LoVo (cell line): Measurements from ENCODE around the gene DLK2.
A peak's percentile ranks its signal among the peaks of the same experiment; 100 is the strongest.
"Not testable (repeated sequence)": the region's sequence is repeated elsewhere in the genome, so short reads cannot be mapped to it uniquely, and the experiment has no call there.

ENCODE experiments used
- DNase-seq: peaks from one replicate; pipeline ENCODE4 v3.0.0-alpha.2; 2016; ENCODE audit warnings: low spot score

Gene DLK2

DNA sequence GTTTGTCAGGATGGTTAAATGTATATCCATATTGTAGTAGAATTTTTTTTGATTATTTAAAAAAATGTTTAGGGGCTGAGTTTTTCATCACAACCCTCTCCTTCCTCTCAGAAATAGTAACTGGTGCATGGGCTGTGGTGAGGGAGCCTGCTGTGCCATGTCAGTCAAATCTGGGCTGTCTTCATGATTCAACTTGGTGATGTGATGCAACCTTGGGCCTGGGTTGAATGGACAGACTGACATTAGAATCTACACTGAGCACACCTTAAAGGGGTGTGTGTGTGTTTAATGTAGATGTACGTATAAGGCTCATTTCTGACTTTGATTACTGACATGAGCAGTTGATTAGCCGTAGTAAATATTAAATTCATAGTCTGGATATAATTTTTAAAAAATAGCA, 25.7 kb upstream of the DLK2 start:
- peak; percentile 14 for DNase-seq

DNA sequence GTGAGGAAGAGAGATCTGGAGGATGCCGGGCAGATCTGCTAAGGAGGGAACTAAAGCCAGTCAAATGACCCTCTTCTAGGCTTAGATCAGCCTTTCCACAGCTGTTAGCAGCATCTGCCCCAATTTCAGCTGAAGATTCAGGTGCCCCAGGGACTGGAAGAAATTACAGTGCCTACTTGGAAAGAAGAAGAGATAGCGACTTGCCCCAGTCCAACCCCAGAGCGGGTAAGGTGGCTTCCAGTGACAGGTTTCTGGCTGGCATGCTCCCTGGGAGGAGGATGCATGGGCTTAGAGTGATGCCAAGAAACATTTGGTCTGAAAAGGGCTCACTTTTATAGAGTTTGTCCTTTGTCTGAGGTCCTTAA, 22.6 kb upstream of the DLK2 start:
- no peak for DNase-seq

DNA sequence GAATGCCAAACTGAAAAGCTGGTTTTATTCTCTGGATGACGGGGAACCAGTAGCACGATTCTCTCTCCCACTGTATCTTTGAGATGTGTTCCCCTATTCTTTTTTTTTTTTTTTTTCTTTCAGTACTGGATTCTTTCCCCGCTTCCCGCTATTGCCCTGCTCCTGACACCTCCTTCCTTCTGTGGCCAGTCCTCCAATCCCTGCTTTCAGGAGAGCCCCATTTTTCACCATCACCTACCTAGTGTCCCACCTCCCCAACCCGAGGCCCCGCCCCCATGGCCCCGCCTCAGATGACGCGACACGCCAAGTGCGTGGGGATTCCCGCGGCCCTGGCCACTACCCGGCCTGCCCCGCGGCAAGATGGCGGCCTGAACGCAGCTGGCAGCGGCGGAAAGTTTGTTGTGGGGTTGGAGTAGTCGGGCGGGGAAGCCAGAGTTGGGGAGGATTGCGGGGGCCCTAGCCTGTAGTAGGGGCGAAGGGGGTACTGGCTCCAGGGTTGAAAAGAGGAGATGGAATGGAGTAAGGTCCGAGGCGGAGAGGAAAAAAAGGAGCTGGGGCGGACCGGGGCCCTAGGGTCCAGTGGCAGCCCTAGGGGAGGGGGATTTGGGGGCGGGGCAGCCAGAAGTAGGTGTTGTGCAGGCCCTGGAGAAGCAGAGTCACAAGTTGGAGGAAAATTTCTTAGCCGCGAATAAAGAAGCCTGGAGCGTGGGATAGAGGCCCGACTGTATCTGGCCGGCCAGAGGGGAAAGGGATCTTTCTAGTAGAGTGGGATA, 22.1 kb upstream of the DLK2 start, which contains the start of gene TJAP1:
Gene TJAP1 (plus strand): TSS at position 336 of the 773 bp plus-strand sequence. CDS start 21,432 bp downstream, outside the sequence.
- DNase-seq: peak; percentile 88

DNA sequence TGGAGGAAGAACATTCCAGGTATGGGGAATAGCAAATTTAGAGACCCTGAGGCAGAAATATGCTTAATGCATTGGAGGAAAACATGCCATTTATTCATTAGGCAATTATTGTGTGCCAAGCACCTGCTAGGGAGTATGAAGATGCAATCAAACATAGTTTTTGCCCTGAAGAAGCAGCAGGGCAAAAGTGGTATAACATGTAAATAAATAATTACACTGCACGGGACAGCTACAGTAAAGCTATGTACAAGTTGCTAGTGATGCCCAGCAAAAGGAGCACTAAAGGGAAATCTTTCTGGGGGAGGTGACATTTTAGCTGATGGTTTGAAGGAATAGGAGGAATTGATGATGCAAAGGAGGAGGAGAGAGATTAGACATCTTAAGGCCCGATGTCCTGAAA, 21.4 kb upstream of the DLK2 start:
- DNase-seq: no peak

DNA sequence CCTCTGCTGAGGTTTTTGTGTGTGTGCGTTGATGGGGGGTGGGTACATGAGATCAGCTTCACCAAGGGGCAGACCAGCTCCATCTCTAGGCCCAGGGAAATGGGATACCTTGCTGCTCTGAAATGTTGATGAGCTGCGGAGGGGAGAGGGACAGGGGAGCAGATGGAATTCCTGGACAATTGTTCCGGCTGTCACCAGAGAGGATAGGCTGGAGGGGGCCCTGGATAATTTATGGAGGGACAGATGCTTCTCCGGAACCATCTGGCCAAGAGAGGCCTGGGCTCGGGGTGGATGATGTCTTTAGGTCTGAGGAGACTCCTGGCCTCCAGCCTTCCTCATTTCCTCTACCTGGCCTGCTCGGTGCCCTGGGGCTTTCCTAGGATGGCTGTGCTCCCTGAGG, 20.2 kb upstream of the DLK2 start:
- DNase-seq: no peak

DNA sequence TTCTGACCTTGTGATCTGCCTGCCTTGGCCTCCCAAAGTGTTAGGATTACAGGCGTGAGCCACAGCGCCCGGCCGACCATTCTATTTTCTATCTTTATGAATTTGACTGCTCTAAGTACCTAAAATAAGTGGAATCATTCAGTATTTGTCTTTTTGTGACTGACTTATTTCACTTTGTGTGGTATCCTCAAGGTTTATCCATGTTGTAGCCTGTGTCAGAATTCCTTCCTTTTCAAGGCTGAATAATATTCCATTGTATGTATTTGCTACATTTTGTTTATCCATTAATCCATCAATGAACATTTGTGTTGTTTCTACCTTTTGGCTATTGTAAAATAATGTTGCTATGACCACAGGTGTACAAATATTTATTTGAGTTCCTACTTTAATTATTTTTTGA, 17.2 kb upstream of the DLK2 start:
- no peak for DNase-seq

DNA sequence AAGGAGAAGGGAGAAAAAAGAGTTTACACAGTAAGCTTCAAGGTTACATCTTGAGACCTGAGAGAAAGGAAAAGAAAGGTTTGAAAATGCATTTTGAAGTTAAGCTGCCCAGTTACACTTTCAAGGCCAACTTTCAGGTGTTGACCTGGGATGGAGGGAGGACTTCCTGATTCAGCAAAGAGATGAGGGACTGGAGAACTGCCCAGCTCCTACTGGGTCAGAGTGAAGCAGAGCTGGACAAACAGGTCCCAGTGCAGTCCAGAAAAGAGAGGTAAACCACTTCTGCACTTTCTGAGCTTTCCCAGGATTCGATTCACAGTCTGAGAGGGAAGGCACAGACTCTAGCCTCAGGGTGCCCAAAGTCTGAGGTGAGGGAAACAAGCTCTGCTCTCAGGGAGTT, 16.1 kb upstream of the DLK2 start:
- no peak for DNase-seq

DNA sequence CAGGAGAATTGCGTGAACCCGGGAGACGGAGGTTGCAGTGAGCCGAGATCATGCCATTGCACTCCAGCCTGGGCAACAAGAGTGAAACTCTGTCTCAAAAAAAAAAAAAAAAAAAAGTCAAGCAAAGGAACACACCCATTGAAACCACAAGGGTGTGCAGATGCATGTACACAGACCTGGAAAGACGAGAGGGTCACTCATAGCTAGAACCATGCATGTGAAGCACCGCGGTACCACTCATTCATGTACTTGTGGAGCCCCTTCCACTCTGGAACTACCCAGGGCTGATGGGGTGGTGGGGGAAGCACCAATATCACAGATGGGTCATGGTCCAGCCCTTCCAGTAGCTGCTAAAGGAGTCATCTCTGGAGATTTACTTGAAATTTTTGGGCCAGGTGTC, 14.6 kb upstream of the DLK2 start:
- DNase-seq: no peak

DNA sequence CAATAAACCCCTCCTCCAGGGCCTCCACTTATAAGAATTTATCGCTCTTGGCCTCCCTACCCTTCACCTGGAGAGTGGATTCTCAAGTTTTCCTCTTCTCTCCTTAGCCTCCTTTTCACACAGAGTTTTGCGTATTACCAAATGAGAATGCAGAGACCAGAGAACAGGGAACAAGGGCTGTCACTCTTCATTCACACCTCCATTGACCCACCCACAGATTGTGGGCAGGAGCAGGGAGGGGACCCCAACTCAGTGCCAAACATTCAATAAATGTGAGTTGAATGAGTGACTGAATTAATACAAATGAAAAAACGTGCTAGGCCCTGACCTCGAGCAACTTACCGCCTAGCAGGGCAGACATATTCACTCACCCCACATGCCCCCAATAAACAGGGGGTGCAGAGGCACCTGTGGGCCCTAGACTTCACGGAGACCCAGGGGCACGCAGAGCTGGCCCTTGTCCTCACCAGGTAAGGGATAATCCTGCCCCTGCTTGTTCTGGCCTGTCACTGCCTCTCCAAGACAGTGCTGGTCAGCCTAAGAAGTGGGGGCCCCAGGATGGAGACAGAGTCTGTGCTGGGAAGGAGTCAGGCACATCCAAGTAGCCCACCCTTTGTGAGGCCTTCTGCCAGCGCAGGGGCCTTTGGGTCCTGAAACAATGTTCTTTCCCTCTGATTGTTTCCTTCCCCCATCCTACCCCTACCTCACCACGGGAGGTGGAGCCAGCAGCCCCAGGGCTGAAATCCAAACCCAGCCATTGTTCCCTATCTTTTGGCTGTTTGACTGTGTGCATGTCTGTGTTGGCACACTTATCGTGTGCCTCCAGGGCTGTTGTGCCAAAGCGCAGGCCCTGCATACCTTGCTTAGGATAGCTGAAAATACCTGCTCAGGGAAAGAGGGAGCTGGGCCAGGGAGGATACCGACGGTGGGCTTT, 13.7 kb upstream of the DLK2 start:
- DNase-seq: no peak

DNA sequence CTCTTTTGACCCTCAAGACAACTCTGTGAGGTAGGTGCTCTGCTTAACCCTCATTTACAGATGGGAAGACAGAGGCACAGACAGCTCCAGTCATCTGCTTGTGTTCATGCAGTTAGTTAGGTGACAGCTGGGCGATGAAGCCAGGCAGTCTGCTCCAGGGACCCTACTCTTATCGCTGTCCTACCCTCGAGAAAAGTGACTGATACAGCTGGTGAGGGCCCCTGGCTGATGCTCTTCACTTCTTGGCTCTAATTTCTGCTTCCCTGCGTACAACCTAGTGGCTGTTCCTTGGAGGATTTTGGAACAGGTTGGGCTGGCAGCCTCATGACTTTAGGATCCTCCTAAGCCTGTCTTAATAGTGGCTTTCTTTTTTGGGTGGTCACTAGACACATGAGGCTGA, 12.9 kb upstream of the DLK2 start:
- no peak for DNase-seq

DNA sequence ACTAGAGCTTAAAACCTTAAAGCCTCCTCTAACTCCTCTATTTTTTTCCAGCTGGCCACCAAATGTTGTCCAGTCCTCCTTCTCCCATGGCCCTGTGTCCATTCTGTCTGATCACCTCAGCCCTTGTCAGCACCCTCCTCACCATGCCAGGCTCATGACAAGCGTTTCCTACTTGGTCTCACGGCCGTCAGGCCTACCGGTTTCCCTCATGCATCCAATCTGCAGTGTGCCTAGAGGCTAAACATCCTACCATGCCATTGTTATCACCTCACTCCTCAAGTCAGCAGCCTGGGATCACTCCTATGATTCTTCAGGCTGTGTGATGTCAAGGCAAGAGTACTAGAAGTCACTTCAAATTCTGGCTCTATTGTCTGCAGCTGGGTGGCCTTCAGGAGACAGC, 12.4 kb upstream of the DLK2 start:
- no peak for DNase-seq

DNA sequence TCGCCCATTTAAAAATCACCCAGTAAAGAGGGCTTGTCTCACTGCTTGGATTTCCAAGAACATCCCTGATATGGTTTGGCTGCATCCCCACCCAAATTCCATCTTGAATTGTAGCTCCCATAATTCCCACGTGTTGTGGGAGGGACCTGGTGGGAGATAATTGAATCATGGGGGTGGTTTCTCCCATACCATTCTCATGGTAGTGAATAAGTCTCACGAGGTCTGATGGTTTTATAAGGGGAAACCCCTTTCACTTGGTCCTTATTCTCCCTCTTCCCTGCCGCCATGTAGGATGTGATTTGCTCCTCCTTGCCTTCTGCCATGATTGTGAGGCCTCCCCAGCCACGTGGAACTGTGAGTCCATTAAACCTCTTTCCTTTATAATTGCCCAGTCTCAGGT, 11.9 kb upstream of the DLK2 start:
- DNase-seq: not testable (repeated sequence)

DNA sequence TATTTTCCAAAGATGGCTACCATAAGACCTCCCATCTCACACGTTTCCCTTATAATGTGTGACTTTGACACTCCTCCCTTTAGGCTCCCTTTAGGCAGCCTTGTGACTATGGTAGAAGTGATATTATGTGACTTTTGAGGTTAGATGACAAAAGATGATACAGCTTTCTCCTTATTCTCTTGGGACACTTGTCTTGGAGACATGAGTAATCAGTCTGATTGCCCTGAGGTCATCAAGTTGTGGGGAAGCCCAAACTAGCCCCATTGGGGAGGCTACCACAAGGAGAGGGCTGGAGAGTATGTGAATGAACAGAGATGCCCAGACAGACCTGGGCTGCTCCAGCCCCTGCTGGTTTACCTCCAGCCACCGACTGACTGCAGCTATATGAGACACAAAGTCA, 10.6 kb upstream of the DLK2 start:
- DNase-seq: no peak

DNA sequence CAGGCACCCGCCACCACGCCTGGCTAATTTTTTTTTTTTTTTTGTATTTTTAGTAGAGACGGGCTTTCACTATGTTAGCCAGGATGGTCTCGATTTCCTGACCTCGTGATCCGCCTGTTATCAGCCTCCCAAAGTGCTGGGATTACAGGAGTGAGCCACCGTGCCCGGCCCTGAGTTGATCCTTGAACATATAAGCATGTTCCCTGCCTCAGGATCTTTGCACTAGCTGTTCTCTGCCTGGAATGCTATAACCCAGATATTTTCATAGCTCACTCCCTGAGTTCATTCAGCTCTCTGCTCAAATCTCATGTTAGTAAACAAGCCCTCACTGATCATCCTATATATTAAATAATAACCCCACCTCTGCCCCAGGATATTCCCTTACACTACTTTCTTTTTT, 9.0 kb upstream of the DLK2 start:
- DNase-seq: no peak

DNA sequence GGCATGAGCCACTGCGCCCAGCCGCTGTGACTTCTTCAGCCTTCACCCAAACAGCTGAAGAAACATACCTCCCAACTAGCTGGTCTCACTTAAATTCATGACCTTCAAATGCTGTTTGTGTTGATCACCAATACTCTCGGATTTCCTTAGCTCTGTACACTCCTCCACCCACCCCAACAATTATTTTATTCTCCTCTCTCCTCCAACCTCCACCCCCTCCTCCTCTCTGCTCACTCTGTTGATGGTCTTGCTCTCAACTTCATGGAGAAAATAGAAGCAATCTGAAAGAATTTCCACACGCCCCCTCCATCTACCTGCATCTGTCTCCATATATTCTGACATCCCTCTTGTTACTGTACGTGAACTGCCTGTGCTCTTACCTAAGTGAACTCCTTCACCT, 6.6 kb upstream of the DLK2 start:
- no peak for DNase-seq

DNA sequence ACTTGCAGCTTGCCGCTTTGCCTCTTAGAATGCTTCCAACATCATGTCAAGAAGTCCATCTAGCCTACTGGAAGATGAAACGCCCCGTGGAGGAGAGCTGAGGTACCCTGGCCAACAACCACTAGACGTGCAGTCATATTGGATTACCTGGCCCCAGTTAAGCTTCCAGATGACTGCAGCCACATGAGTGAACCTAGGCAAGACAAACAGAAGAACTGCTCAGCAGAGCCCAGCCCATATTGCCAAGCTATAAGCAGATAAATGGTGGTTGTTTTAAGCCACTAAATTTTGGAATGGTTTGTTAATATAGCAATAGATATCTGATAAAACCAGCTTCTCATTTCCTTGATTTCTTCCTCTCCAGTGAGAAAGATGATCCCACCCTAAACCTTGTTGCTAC, 4.7 kb upstream of the DLK2 start:
- DNase-seq: no peak

DNA sequence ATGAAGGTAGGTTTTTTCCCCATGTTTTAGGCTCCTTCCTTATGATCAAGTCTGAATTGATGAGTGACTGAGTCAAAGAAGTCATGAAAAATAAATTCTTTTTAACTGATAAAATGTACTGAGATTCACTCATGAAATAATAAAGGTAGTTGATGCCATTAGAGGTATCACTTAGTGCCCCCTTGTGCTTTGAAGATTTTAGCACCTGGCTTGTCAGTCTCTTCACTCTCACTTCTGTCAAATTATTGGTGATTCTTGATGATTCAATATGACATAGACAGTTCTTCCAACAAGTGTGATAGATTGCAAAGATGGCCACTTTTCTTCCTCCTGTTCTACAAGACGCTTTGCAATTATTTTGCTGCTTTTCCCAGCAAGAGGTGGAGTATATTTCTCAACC, 4.2 kb upstream of the DLK2 start:
- no peak for DNase-seq

DNA sequence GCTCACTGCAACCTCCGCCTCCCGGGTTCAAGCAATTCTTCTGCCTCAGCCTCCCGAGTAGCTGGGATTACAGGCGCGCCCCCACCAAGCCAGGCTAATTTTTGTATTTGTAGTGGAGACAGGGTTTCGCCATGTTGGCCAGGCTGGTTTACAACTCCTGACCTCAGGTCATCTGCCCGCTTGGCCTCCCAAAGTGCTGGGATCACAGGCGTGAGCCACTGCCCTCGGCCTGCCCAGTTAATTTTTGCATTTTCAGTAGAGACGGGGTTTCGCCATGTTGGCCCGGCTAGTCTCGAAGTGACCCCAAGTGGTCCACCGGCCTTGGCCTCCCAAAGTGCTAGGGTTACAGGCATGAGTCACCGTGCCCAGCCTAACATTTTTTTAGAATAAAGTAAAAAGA, 2.8 kb upstream of the DLK2 start:
- DNase-seq: not testable (repeated sequence)

DNA sequence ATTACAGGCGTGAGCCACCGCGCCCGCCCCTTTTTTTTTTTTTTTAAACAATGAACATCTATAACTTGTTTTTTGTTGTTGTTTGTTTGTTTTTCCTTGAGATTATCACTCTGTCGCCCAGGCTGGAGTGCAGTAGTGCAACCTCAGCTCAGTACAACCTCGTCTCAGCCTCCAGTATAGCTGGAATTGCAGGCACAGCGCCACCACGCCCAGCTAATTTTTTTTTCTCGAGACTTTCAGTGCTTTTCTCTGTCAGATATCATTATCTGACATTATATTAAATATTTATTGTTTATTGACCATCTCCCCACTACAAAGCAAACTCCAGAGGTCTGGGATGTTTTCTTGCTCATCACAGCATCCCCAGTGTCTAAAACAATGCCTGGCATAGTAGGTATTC, 2.3 kb upstream of the DLK2 start:
- no peak for DNase-seq

DNA sequence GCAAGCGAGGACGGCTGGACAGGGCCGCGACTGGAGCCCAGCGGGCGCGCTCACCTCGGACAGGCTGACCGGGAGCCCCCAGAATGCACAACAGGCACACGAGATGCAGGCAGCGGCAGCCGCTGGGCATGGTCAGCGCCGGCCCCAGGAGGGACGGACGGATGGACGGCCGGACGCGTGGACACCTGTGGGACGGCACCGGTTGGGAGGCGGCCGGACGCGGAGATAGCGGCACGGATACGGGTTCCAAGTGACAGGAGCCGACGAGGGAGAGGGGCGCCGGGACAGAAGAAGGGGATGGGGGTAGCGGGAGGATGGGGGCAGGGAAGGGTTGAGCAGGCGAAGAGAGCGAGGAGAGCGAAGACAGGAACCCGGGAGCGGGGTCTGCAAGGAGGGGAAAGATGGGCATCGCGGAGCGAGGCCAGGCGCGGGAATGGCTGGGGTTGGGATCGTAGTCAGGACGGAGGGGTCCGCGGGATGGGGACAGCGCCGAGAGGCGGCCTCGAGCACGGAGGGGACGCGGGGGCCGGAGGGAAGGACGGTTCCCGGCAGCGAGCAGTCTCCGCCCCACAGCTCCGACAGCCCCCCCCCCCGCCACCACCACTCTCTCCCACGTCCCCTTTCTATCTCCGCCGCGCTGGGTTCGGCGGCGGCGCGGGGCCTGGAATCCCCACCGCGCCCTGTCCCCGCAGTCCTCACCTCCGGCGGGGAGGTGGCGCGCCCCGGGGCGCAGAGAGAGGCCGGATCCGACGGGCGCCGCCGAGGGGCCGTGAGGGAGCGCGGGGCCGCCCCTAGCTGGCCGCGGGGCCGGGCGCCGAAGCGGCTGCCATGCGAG, 435 bp downstream of the DLK2 start:
- DNase-seq: peak; percentile 74

DNA sequence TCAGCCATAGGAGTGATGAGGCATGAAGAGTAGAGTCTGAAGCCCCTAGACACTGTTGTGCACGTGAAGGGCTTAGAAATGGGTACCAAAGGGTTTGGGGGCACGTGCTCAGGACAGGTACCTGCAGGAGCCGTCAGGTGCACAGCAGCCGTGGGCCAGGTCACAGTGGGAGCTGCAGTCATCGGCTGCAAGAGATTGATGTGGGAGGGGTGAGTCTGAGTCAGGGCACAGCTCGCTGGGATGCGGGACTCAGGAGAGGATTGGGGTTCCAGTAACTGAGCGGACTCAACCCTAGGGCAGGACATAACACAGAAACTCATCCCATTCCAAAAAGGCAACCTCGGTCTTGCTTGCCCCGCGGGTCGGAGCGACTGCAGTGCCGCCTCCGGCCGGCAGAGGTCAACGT, 1.1 kb downstream of the DLK2 start:
- no peak for DNase-seq

DNA sequence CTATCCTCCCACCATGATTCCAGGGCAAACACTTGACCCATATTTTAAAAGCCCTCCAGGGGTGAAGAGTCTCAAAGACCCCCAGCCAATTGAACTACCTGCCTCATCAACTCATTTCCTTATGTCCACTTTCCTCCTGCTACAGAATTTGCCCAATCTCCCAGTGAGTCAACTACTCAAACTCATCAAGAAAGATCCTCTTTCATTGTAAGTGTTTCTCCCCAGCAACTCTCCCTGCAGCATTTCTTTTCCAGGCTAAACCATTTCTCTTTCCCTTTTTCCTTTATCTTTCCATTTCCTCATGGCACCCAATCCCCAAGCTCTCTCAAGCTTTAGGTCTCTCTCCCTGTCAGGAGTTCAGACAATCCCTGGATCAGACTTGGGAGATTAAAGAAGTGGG, 1.5 kb downstream of the DLK2 start:
- no peak for DNase-seq

DNA sequence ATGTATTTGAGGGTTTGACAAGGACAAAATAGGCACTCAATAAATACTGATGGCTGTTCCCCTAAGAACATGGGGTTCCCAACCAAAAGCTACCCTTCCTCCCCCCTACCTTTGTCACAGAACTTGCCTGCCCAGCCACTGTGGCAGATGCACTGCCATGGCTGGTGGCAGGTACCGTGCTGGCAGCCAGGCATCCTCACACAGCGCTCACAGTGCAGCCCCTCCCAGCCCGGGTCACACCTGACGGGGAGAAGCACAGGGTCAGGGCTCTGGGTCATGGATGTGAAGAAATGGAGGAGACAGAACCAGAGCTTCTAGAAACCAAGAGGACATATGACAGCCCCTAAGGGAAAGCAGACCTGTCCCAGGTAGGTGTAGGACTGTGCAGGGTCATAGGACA, 2.5 kb downstream of the DLK2 start:
- no peak for DNase-seq
